C4-2B (cell line): ENCODE data around the gene ACMSD.
"Not testable (repeated sequence)": the region's sequence is repeated elsewhere in the genome, so short reads cannot be mapped to it uniquely, and the experiment has no call there.

ENCODE experiments used
- H3K27ac ChIP-seq: fragments of 450-650 bp; 2 replicates; pipeline ENCODE4 v1.5.1; 2017
- CTCF ChIP-seq: fragments of 450-650 bp; conservative IDR thresholded peaks from 2 replicates; pipeline ENCODE4 v1.5.1; 2017; ENCODE audit warnings: mild to moderate bottlenecking
- ZFX ChIP-seq: fragments of 450-650 bp; IDR thresholded peaks from 2 replicates; pipeline ENCODE4 v1.6.1; 2017

Gene ACMSD

GRCh38 chr2:134905168-134905567 is 66.8 kb downstream of the ACMSD start:
- TF ChIP-seq ZFX = no peak
- TF ChIP-seq CTCF = no peak
- no peak overlapping the region for H3K27ac ChIP-seq

- no peak overlapping the region for H3K27ac ChIP-seq
- TF ChIP-seq CTCF (no peak), ZFX (no peak)
Measured at GRCh38 chr2:134906726-134907125, 68.3 kb downstream of the ACMSD start.

- not testable (repeated sequence) for H3K27ac ChIP-seq
Measured at GRCh38 chr2:134907441-134908116, 69.2 kb downstream of the ACMSD start.

GRCh38 chr2:134910763-134911399 is 72.5 kb downstream of the ACMSD start:
- TF ChIP-seq ZFX = no peak
- TF ChIP-seq CTCF = no peak
- H3K27ac ChIP-seq = no peak overlapping the region

- TF ChIP-seq CTCF (no peak), ZFX (no peak)
- no peak overlapping the region for H3K27ac ChIP-seq
Measured at GRCh38 chr2:134911400-134911785, 73.0 kb downstream of the ACMSD start.

- H3K27ac ChIP-seq = no peak overlapping the region
- TF ChIP-seq ZFX (no peak), CTCF (no peak)
Measured at GRCh38 chr2:134912361-134912760, 73.9 kb downstream of the ACMSD start.

- peak overlapping the region; percentile 96 for H3K27ac ChIP-seq
- TF ChIP-seq CTCF (no peak), ZFX (no peak)
Measured at GRCh38 chr2:134917360-134917865, 79.0 kb downstream of the ACMSD start.
